BJ (cell line): ENCODE measurements around the gene CTIF. TPM values are rescaled to one million over a fixed set of nuclear protein-coding genes. Genes with fewer than 3 reads are reported as not detected.

Source experiments
- CTCF ChIA-PET: fragments of 350-600 bp; formaldehyde crosslinking; extraction: SDS; loops from one replicate; lab custom pipeline; 2021; ENCODE audit warnings: antibody characterized with exemption, inconsistent platforms; lab: Yijun Ruan, JAX
- POLR2A ChIA-PET: fragments of 300-600 bp; sonication (Branson Sonifier 250); formaldehyde crosslinking; extraction: SDS; loops from one replicate; lab custom pipeline; 2021; ENCODE audit warnings: antibody characterized with exemption; lab: Charles Lee
- DNase-seq: peaks from one replicate; pipeline ENCODE4 v3.0.0-alpha.2; 2011; ENCODE audit warnings: low read depth
- H3K27me3 ChIP-seq: 2 replicates; pipeline ENCODE4 v1.6.0; 2011; ENCODE audit warnings: low read length; ENCODE audit not compliant: control insufficient read depth, insufficient read depth
- H3K36me3 ChIP-seq: 2 replicates; pipeline ENCODE4 v1.5.1; 2011; ENCODE audit warnings: low read length; ENCODE audit not compliant: control insufficient read depth, insufficient read depth
- H3K4me3 ChIP-seq: 2 replicates; pipeline ENCODE4 v1.5.1; 2011; ENCODE audit warnings: low read depth, mild to moderate bottlenecking, control low read depth, low read length
- polyA plus RNA-seq: library from polyadenylated mRNA; depleted of rRNA; stranded (reverse); fragments of >200 nt; gene quantifications from 2 replicates; pipeline ENCODE4 v1.2.3, GENCODE V29; 2011
- TF ChIP-seq, protein P1 (sequence below): IDR thresholded peaks from 2 replicates; pipeline ENCODE4 v1.5.1; 2011; ENCODE audit warnings: low read depth, mild to moderate bottlenecking, control low read depth, inconsistent platforms, low read length, moderate library complexity; ENCODE audit not compliant: insufficient read depth

The CTIF gene
- polyA plus RNA-seq, 1 experiment: 105 TPM

DNA sequence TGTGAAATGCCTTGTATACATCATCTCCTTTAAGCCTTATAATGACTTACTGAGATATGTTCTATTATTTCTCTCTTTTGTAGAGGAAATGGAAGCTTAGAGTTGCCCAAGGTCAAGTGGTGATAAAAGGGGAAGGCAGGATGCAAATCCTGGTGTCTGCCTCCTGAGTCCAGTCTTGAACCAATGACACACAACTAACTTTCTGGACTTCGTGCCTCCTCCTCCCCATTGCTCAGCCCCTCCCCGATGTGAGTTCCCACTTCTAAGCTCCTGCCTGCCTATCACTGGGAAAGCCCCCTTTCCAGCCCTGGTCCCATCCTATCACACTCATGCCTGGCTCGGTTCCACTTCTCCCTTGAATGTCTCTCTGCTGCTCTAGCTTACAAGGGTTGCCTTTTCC is 6.9 kb upstream of the CTIF start:
- POLR2A ChIA-PET: no interaction called here
- H3K36me3 ChIP-seq: no peaks in the 10 kb centered on the region
- TF ChIP-seq, protein P1, sequence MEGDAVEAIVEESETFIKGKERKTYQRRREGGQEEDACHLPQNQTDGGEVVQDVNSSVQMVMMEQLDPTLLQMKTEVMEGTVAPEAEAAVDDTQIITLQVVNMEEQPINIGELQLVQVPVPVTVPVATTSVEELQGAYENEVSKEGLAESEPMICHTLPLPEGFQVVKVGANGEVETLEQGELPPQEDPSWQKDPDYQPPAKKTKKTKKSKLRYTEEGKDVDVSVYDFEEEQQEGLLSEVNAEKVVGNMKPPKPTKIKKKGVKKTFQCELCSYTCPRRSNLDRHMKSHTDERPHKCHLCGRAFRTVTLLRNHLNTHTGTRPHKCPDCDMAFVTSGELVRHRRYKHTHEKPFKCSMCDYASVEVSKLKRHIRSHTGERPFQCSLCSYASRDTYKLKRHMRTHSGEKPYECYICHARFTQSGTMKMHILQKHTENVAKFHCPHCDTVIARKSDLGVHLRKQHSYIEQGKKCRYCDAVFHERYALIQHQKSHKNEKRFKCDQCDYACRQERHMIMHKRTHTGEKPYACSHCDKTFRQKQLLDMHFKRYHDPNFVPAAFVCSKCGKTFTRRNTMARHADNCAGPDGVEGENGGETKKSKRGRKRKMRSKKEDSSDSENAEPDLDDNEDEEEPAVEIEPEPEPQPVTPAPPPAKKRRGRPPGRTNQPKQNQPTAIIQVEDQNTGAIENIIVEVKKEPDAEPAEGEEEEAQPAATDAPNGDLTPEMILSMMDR: no peak
- no peak overlapping the region for H3K4me3 ChIP-seq
- DNase-seq: no peak
- CTCF ChIA-PET: no interaction called here
- H3K27me3 ChIP-seq: no peaks in the 10 kb centered on the region

- H3K27me3 ChIP-seq: no peaks in the 10 kb centered on the region
- DNase-seq: no peak
- CTCF ChIA-PET: interaction anchor here (1.1 kb wide), 1 partner anchor 58 kb away, joined by 3 read pairs; no protein-coding TSS in a partner anchor
- H3K4me3 ChIP-seq: no peak overlapping the region
- TF ChIP-seq, protein P1: no peak
- no peaks in the 10 kb centered on the region for H3K36me3 ChIP-seq
- POLR2A ChIA-PET: no interaction called here
Measured at GRCh38 chr18:48533340-48534070, 5.3 kb upstream of the CTIF start.

DNA sequence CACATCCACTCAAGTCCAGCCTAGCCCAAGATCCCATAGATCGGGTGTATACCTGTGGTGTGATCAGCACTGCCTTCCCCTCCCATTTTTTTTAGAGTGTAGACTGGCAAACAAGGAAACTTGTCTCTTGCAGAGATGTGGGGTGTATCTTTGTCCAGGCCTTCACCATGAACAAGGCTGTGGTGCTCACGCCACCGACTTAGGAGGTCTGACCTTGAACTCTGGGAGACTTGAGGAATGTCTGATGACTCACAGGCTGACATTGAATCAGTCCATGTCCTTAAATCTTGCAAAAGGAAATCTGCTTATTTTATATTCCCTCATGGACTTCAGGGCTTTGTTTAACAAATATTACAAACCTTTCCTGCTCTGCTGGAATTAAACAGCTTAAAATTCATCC is 4.5 kb upstream of the CTIF start:
- Histone ChIP-seq H3K4me3 (no peak overlapping the region), H3K27me3 (no peaks in the 10 kb centered on the region), H3K36me3 (no peaks in the 10 kb centered on the region)
- CTCF ChIA-PET: no interaction called here
- DNase-seq: no peak
- POLR2A ChIA-PET: no interaction called here
- TF ChIP-seq, protein P1: no peak

- TF ChIP-seq, protein P1: no peak
- DNase-seq: no peak
- ChIA-PET CTCF (interaction anchor here (0.9 to 1.4 kb wide), 2 partner anchors 33 to 128 kb away, joined by 3 read pairs; no protein-coding TSS in a partner anchor), POLR2A (no interaction called here)
- Histone ChIP-seq H3K27me3 (no peaks in the 10 kb centered on the region), H3K36me3 (no peaks in the 10 kb centered on the region), H3K4me3 (no peak overlapping the region)
Measured at GRCh38 chr18:48535956-48536355, 2.9 kb upstream of the CTIF start.

DNA sequence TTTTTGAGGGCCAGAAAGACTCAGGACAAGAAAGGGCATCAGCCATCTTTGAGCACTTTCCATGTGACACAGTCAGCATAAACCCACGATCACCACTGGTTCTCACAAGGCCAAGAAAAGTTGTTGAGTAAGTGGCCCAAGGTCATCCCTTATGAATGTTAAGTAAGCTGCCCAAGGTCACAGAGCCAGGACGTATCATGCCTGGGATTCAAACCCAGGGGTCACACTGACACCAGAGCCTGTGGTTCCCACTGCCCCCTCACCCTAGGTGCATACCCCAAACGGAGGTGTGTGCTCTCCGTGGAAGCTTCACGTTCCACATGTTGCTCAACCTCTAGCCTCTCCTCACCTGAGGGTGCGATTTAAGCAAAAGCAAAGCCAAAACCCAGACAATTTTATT is 2.3 kb upstream of the CTIF start:
- no peak overlapping the region for H3K4me3 ChIP-seq
- DNase-seq: no peak
- TF ChIP-seq, protein P1: no peak
- ChIA-PET POLR2A (no interaction called here), CTCF (interaction anchor here (0.9 to 1.4 kb wide), 2 partner anchors 34 to 128 kb away, joined by 3 read pairs; no protein-coding TSS in a partner anchor)
- no peaks in the 10 kb centered on the region for H3K36me3 ChIP-seq
- H3K27me3 ChIP-seq: no peaks in the 10 kb centered on the region
